Panc1 (cell line): Measurements from ENCODE around the gene SERPINA3. TPM values are rescaled to one million over a fixed set of nuclear protein-coding genes. Genes with fewer than 3 reads are reported as not detected.

Experiments used
- ATAC-seq: fragments of 200-7000 bp; cut with Tn5 transposase; 2 replicates; pipeline ENCODE4 v1.9.1; 2020; ENCODE audit warnings: mild to moderate bottlenecking, moderate library complexity
- BruUV-seq: library from RNA; stranded (reverse); fragments of 400-500 nt; replicated peaks from 2 replicates; lab custom pipeline; 2021; lab: Mats Ljungman, UMichigan
- CTCF ChIA-PET: fragments of 300-600 bp; sonication (Branson Sonifier 250); formaldehyde crosslinking; loops from one replicate; lab custom pipeline; 2022; ENCODE audit warnings: antibody characterized with exemption; lab: Charles Lee
- POLR2A ChIA-PET: fragments of 300-600 bp; sonication (Branson Sonifier 250); formaldehyde crosslinking; loops from one replicate; lab custom pipeline; 2022; ENCODE audit warnings: antibody characterized with exemption; lab: Charles Lee
- DNase-seq: peaks from one replicate; pipeline ENCODE4 v3.0.0-alpha.2; 2010; ENCODE audit warnings: low read depth, low spot score
- H3K27ac ChIP-seq: 2 replicates; pipeline ENCODE4 v1.5.1; 2011; ENCODE audit warnings: mild to moderate bottlenecking, low read length, inconsistent platforms
- H3K27me3 ChIP-seq: fragments of 200-500 bp; sonication (Bioruptor generic); 2 replicates; pipeline ENCODE4 v1.6.0; 2014; ENCODE audit warnings: low read length, inconsistent platforms; ENCODE audit not compliant: control insufficient read depth, insufficient read depth
- H3K36me3 ChIP-seq: fragments of 200-500 bp; sonication (Bioruptor generic); 2 replicates; pipeline ENCODE4 v1.5.1; 2014; ENCODE audit warnings: inconsistent platforms, mild to moderate bottlenecking, low read length, moderate library complexity; ENCODE audit not compliant: control insufficient read depth, insufficient read depth
- H3K4me1 ChIP-seq: 2 replicates; pipeline ENCODE4 v1.5.1; 2011; ENCODE audit warnings: inconsistent platforms, mild to moderate bottlenecking, low read length, moderate library complexity; ENCODE audit not compliant: control insufficient read depth, insufficient read depth
- H3K4me3 ChIP-seq, 2 experiments: 2 replicates each; pipeline ENCODE4 v1.5.1; 2011 to 2012; ENCODE audit warnings: low read depth in 2 of 2, low read length in 2 of 2, mild to moderate bottlenecking in 2 of 2, inconsistent platforms in 1 of 2, moderate library complexity in 1 of 2
- H3K9me3 ChIP-seq: fragments of 200-500 bp; sonication (Bioruptor generic); 2 replicates; pipeline ENCODE4 v1.5.1; 2014; ENCODE audit warnings: low read depth, mild to moderate bottlenecking, inconsistent platforms, low read length, moderate library complexity; ENCODE audit not compliant: control insufficient read depth, insufficient read depth
- CTCF ChIP-seq: fragments of 450-650 bp; IDR thresholded peaks from 2 replicates; pipeline ENCODE4 v1.5.1; 2017; ENCODE audit warnings: mild to moderate bottlenecking
- POLR2AphosphoS5 ChIP-seq: IDR thresholded peaks from 2 replicates; pipeline ENCODE4 v1.6.1; 2012; ENCODE audit warnings: mild to moderate bottlenecking, low read depth, low read length, moderate library complexity
- REST ChIP-seq, 2 experiments: IDR thresholded peaks; 2 replicates each; pipeline ENCODE4 v1.6.1; 2011 to 2012; ENCODE audit warnings: low read depth in 2 of 2, control low read depth in 1 of 2, low read length in 1 of 2, mild to moderate bottlenecking in 1 of 2, moderate library complexity in 1 of 2; ENCODE audit not compliant: insufficient read depth in 1 of 2
- SIN3A ChIP-seq: IDR thresholded peaks from 2 replicates; pipeline ENCODE4 v1.6.1; 2012; ENCODE audit warnings: low read depth, mild to moderate bottlenecking, low read length, moderate library complexity, borderline replicate concordance; ENCODE audit not compliant: insufficient read depth
- TCF7L2 ChIP-seq: IDR thresholded peaks from 2 replicates; pipeline ENCODE4 v1.6.1; 2011; ENCODE audit warnings: mild to moderate bottlenecking, low read depth, low read length, inconsistent platforms
- in situ Hi-C: cut with HindIII; loops from 2 replicates; pipeline ENCODE4 v1.10.0; 2016; ENCODE audit warnings: low sequenced_read_pairs, low pct_unique_long_range_greater_than_20kb
- intact Hi-C: fragments of 100-400 bp; cut with micrococcal nuclease; formaldehyde crosslinking; loops from one replicate; pipeline ENCODE4 v1.10.0; 2022; ENCODE audit not compliant: unreplicated experiment
- total RNA-seq: library from RNA; stranded (reverse); gene quantifications from one replicate; pipeline ENCODE4 v1.2.1, GENCODE V29; 2021; ENCODE audit not compliant: unreplicated experiment

SERPINA3 gene
- total RNA-seq, 1 experiment from 2014 or later: 5.7 TPM

- BruUV-seq: no TSS peak
- intact Hi-C loops: no loop called here
- in situ Hi-C loops: no loop called here
- Histone ChIP-seq H3K4me1 (no peaks in the 10 kb centered on the region), H3K9me3 (no peaks in the 10 kb centered on the region), H3K4me3 (no peak overlapping the region), H3K27me3 (no peaks in the 10 kb centered on the region), H3K27ac (no peak overlapping the region), H3K36me3 (no peaks in the 10 kb centered on the region)
- DNase-seq (no peak), ATAC-seq (no peak)
- TF ChIP-seq POLR2AphosphoS5: no peak
- no peak for TF ChIP-seq REST (IDR thresholded peaks at IDR 0.05; ENCODE audit: insufficient read depth in 1 of 2, low read depth in 2 of 2, low read length in 1 of 2)
- ChIA-PET CTCF (interaction anchor here (0.6 to 0.9 kb wide), 2 partner anchors 158 to 410 kb away, joined by 3 to 5 read pairs; no protein-coding TSS in a partner anchor), POLR2A (no interaction called here)
Observed at GRCh38 chr14:94591871-94592270, 20.3 kb upstream of the SERPINA3 start.

GRCh38 chr14:94592457-94592856, 19.7 kb upstream of the SERPINA3 start:
- CTCF ChIA-PET: interaction anchor here (0.6 kb wide), 1 partner anchor 411 kb away, joined by 3 read pairs; no protein-coding TSS in a partner anchor
- H3K4me3 ChIP-seq: no peak overlapping the region
- no peaks in the 10 kb centered on the region for H3K36me3 ChIP-seq
- no TSS peak for BruUV-seq
- TF ChIP-seq POLR2AphosphoS5: no peak
- no peak for TF ChIP-seq REST (IDR thresholded peaks at IDR 0.05; ENCODE audit: insufficient read depth in 1 of 2, low read depth in 2 of 2, low read length in 1 of 2)
- no peak for TF ChIP-seq SIN3A
- TF ChIP-seq TCF7L2: no peak
- in situ Hi-C loops (no loop called here), intact Hi-C loops (no loop called here)
- ATAC-seq (no peak), DNase-seq (no peak)
- no peaks in the 10 kb centered on the region for H3K9me3 ChIP-seq
- POLR2A ChIA-PET: no interaction called here
- H3K27me3 ChIP-seq: no peaks in the 10 kb centered on the region
- H3K4me1 ChIP-seq: no peaks in the 10 kb centered on the region
- no peak overlapping the region for H3K27ac ChIP-seq

GRCh38 chr14:94593376-94593748, 18.8 kb upstream of the SERPINA3 start:
- Histone ChIP-seq H3K4me3 (no peak overlapping the region), H3K9me3 (no peaks in the 10 kb centered on the region), H3K27me3 (no peaks in the 10 kb centered on the region), H3K27ac (no peak overlapping the region), H3K36me3 (no peaks in the 10 kb centered on the region), H3K4me1 (peaks cover 4% of the 10 kb centered on the region; the same call in 1 of the 2 replicates)
- ChIA-PET POLR2A (no interaction called here), CTCF (no interaction called here)
- BruUV-seq: no TSS peak
- intact Hi-C loops (no loop called here), in situ Hi-C loops (no loop called here)
- ATAC-seq (no peak), DNase-seq (no peak)
- TF ChIP-seq POLR2AphosphoS5: no peak
- TF ChIP-seq REST (IDR thresholded peaks at IDR 0.05; ENCODE audit: insufficient read depth in 1 of 2, low read depth in 2 of 2, low read length in 1 of 2): no peak
- TF ChIP-seq TCF7L2: no peak
- TF ChIP-seq CTCF: no peak
- no peak for TF ChIP-seq SIN3A
